ENCODE measurements around the gene PLCB1. TPM values are rescaled to one million over a fixed set of nuclear protein-coding genes. Genes with fewer than 3 reads are reported as not detected.

PLCB1 gene
- total RNA-seq, 1 donor from 2014 or later = 19.0 TPM

- DNase-seq (ENCODE audit: low spot score) = no peak
These were observed 588.0 kb downstream of the PLCB1 start for GRCh38 chr20:8720089-8720488.

- DNase-seq (ENCODE audit: low spot score) = peak; percentile 38
These were observed 589.0 kb downstream of the PLCB1 start for GRCh38 chr20:8721098-8721497.

- peak; percentile 35 for DNase-seq (ENCODE audit: low spot score)
These were observed 590.3 kb downstream of the PLCB1 start for GRCh38 chr20:8722277-8722928.

- no peak for DNase-seq (ENCODE audit: low spot score)
These were observed 591.2 kb downstream of the PLCB1 start for GRCh38 chr20:8723296-8723695.

- DNase-seq (ENCODE audit: low spot score) = no peak
These were observed 592.8 kb downstream of the PLCB1 start for GRCh38 chr20:8724884-8725283.

- no peak for DNase-seq (ENCODE audit: low spot score)
These were observed 594.4 kb downstream of the PLCB1 start for GRCh38 chr20:8726460-8726859.

- no peak for DNase-seq (ENCODE audit: low spot score)
These were observed 602.9 kb downstream of the PLCB1 start for GRCh38 chr20:8735014-8735413.

- no peak for DNase-seq (ENCODE audit: low spot score)
These were observed 603.6 kb downstream of the PLCB1 start for GRCh38 chr20:8735674-8736073.

GRCh38 chr20:8740265-8740664 is 608.2 kb downstream of the PLCB1 start:
- no peak for DNase-seq (ENCODE audit: low spot score)

- DNase-seq (ENCODE audit: low spot score) = no peak
These were observed 612.3 kb downstream of the PLCB1 start for GRCh38 chr20:8744228-8744844.

GRCh38 chr20:8749101-8749500 is 617.0 kb downstream of the PLCB1 start:
- DNase-seq (ENCODE audit: low spot score) = no peak

- no peak for DNase-seq (ENCODE audit: low spot score)
These were observed 617.9 kb downstream of the PLCB1 start for GRCh38 chr20:8749986-8750385.

GRCh38 chr20:8755340-8756118 is 623.5 kb downstream of the PLCB1 start:
- no peak for DNase-seq (ENCODE audit: low spot score)

GRCh38 chr20:8756410-8756809 is 624.3 kb downstream of the PLCB1 start:
- DNase-seq (ENCODE audit: low spot score) = no peak

- no peak for DNase-seq (ENCODE audit: low spot score)
These were observed 625.1 kb downstream of the PLCB1 start for GRCh38 chr20:8757146-8757545.

- DNase-seq (ENCODE audit: low spot score) = no peak
These were observed 632.4 kb downstream of the PLCB1 start for GRCh38 chr20:8764344-8764962.

- no peak for DNase-seq (ENCODE audit: low spot score)
These were observed 634.9 kb downstream of the PLCB1 start for GRCh38 chr20:8766868-8767390.

GRCh38 chr20:8774412-8774811 is 642.3 kb downstream of the PLCB1 start:
- DNase-seq (ENCODE audit: low spot score) = no peak

GRCh38 chr20:8777911-8778310 is 645.8 kb downstream of the PLCB1 start:
- no peak for DNase-seq (ENCODE audit: low spot score)

- no peak for DNase-seq (ENCODE audit: low spot score)
These were observed 646.3 kb downstream of the PLCB1 start for GRCh38 chr20:8778387-8778786.

- DNase-seq (ENCODE audit: low spot score) = no peak
These were observed 648.8 kb downstream of the PLCB1 start for GRCh38 chr20:8780915-8781314.

- no peak for DNase-seq (ENCODE audit: low spot score)
These were observed 650.7 kb downstream of the PLCB1 start for GRCh38 chr20:8782804-8783203.

All from mucosa of gallbladder (tissue), 1 donor.